Neural progenitor cell (in vitro differentiated cells): ENCODE results near the gene TPGS2. TPM values are rescaled to one million over a fixed set of nuclear protein-coding genes. Genes with fewer than 3 reads are reported as not detected.

Source experiments
- DNase-seq: peaks from one replicate; pipeline ENCODE4 v3.0.0-alpha.2; 2016; ENCODE audit warnings: low spot score
- H2AFZ ChIP-seq: fragments of 200-600 bp; sonication (generic); replicated peaks from 2 replicates; pipeline ENCODE4 v1.6.1; 2016; ENCODE audit warnings: antibody characterized with exemption
- H3F3A ChIP-seq: fragments of 200-600 bp; sonication (generic); 2 replicates; pipeline ENCODE4 v1.6.1; 2016; ENCODE audit warnings: antibody characterized with exemption, low read depth
- H3K27ac ChIP-seq: fragments of 200-600 bp; sonication (generic); 2 replicates; pipeline ENCODE4 v1.5.1; 2016; ENCODE audit warnings: mild to moderate bottlenecking
- H3K27me3 ChIP-seq: fragments of 200-600 bp; sonication (generic); 2 replicates; pipeline ENCODE4 v1.6.1; 2016; ENCODE audit warnings: mild to moderate bottlenecking, moderate library complexity
- H3K36me3 ChIP-seq: fragments of 200-600 bp; sonication (generic); 2 replicates; pipeline ENCODE4 v1.5.1; 2016
- H3K4me1 ChIP-seq: fragments of 200-600 bp; sonication (generic); 2 replicates; pipeline ENCODE4 v1.6.1; 2016; ENCODE audit warnings: mixed run types
- H3K4me2 ChIP-seq: fragments of 200-600 bp; sonication (generic); 2 replicates; pipeline ENCODE4 v1.6.1; 2016
- H3K4me3 ChIP-seq: fragments of 200-600 bp; sonication (generic); 2 replicates; pipeline ENCODE4 v1.5.1; 2016
- H3K79me2 ChIP-seq: fragments of 200-600 bp; sonication (generic); 2 replicates; pipeline ENCODE4 v1.6.1; 2016; ENCODE audit warnings: low read depth
- H3K9ac ChIP-seq: fragments of 200-600 bp; sonication (generic); 2 replicates; pipeline ENCODE4 v1.6.1; 2016
- H3K9me3 ChIP-seq: fragments of 200-600 bp; sonication (generic); 2 replicates; pipeline ENCODE4 v1.5.1; 2016; ENCODE audit warnings: low read depth
- H4K20me1 ChIP-seq: fragments of 200-600 bp; sonication (generic); 2 replicates; pipeline ENCODE4 v1.6.1; 2016; ENCODE audit warnings: low read depth
- H3K27ac Mint-ChIP-seq: 3 replicates; pipeline ENCODE4 v1.8.0; 2021; ENCODE audit warnings: mixed read lengths
- H3K27me3 Mint-ChIP-seq: 2 replicates; pipeline ENCODE4 v1.8.0; 2022; ENCODE audit warnings: low read depth, mild to moderate bottlenecking, inconsistent platforms, moderate library complexity, mixed read lengths; ENCODE audit not compliant: insufficient read depth
- H3K36me3 Mint-ChIP-seq: 3 replicates; pipeline ENCODE4 v1.8.0; 2021; ENCODE audit warnings: mixed read lengths
- H3K4me1 Mint-ChIP-seq: 3 replicates; pipeline ENCODE4 v1.8.0; 2021; ENCODE audit warnings: mixed read lengths
- H3K4me3 Mint-ChIP-seq: 3 replicates; pipeline ENCODE4 v1.8.0; 2021; ENCODE audit warnings: mild to moderate bottlenecking, moderate library complexity, mixed read lengths
- H3K9me3 Mint-ChIP-seq: 3 replicates; pipeline ENCODE4 v1.8.0; 2020; ENCODE audit warnings: mixed read lengths
- CTCF ChIP-seq: fragments of 200-600 bp; sonication (generic); IDR thresholded peaks from 2 replicates; pipeline ENCODE4 v1.5.1; 2017; ENCODE audit warnings: antibody characterized with exemption, mild to moderate bottlenecking
- EZH2 ChIP-seq: fragments of 200-600 bp; sonication (generic); IDR thresholded peaks from 2 replicates; pipeline ENCODE4 v1.6.1; 2017; ENCODE audit warnings: antibody characterized with exemption, mild to moderate bottlenecking, moderate library complexity
- EZH2phosphoT487 ChIP-seq: fragments of 200-600 bp; sonication (generic); IDR thresholded peaks from 2 replicates; pipeline ENCODE4 v1.6.1; 2017; ENCODE audit warnings: antibody characterized with exemption
- total RNA-seq: library from RNA; depleted of rRNA; stranded (reverse); fragments of >200 nt; gene quantifications from 2 replicates; pipeline ENCODE4 v1.2.3, GENCODE V29; 2015; ENCODE audit warnings: low replicate concordance

TPGS2 gene
- total RNA-seq, 1 donor from 2014 or later: 301 TPM

- H3F3A ChIP-seq: no peaks in the 10 kb centered on the region
- no peak for TF ChIP-seq EZH2phosphoT487
- no peak for TF ChIP-seq CTCF
- TF ChIP-seq EZH2: no peak
- no peak overlapping the region for H2AFZ ChIP-seq
- H3K4me1 ChIP-seq: no peaks in the 10 kb centered on the region
- H3K27ac ChIP-seq: no peak overlapping the region
- H3K4me3 Mint-ChIP-seq: no peak overlapping the region
- H3K27ac Mint-ChIP-seq: no peak overlapping the region
- H3K4me3 ChIP-seq: no peak overlapping the region
- H3K9ac ChIP-seq: no peak overlapping the region
- peaks cover 4% of the 10 kb centered on the region for H3K4me1 Mint-ChIP-seq
- no peak overlapping the region for H3K4me2 ChIP-seq
- DNase-seq: no peak
- peaks cover 2% of the 10 kb centered on the region for H3K9me3 Mint-ChIP-seq
- no peaks in the 10 kb centered on the region for H3K27me3 ChIP-seq
- peaks cover 30% of the 10 kb centered on the region for H3K36me3 Mint-ChIP-seq
- H3K36me3 ChIP-seq: peaks cover 9% of the 10 kb centered on the region
- peaks cover 4% of the 10 kb centered on the region for H3K79me2 ChIP-seq
- no peaks in the 10 kb centered on the region for H3K27me3 Mint-ChIP-seq
- no peaks in the 10 kb centered on the region for H3K9me3 ChIP-seq
- H4K20me1 ChIP-seq: no peaks in the 10 kb centered on the region
Measured at GRCh38 chr18:36835927-36836326, 7.1 kb upstream of the TPGS2 start.

GRCh38 chr18:36833120-36833519 lies 4.3 kb upstream of the TPGS2 start:
- no peak for TF ChIP-seq EZH2phosphoT487
- TF ChIP-seq EZH2: no peak
- TF ChIP-seq CTCF: no peak
- Mint-ChIP-seq H3K4me1 (peaks cover 19% of the 10 kb centered on the region), H3K9me3 (no peaks in the 10 kb centered on the region), H3K4me3 (no peak overlapping the region), H3K36me3 (peaks cover 15% of the 10 kb centered on the region), H3K27me3 (peaks cover 2% of the 10 kb centered on the region), H3K27ac (no peak overlapping the region)
- Histone ChIP-seq H3K4me3 (no peak overlapping the region), H3K79me2 (peaks cover 14% of the 10 kb centered on the region), H3K36me3 (peaks cover 9% of the 10 kb centered on the region), H3K4me1 (no peaks in the 10 kb centered on the region), H3K27ac (no peak overlapping the region), H3K9ac (no peak overlapping the region), H4K20me1 (no peaks in the 10 kb centered on the region), H3K4me2 (no peak overlapping the region), H2AFZ (no peak overlapping the region), H3K27me3 (no peaks in the 10 kb centered on the region), H3K9me3 (no peaks in the 10 kb centered on the region), H3F3A (peaks cover 17% of the 10 kb centered on the region)
- DNase-seq: no peak

- DNase-seq: no peak
Measured at GRCh38 chr18:36831139-36831538, 2.3 kb upstream of the TPGS2 start.

More at GRCh38 chr18:36831139-36831538, 2.3 kb upstream of the TPGS2 start:
- Mint-ChIP-seq H3K36me3 (peaks cover 8% of the 10 kb centered on the region), H3K9me3 (peaks cover 6% of the 10 kb centered on the region), H3K27ac (no peak overlapping the region), H3K27me3 (peaks cover 2% of the 10 kb centered on the region), H3K4me1 (peaks cover 27% of the 10 kb centered on the region), H3K4me3 (no peak overlapping the region)
- no peaks in the 10 kb centered on the region for H3K27me3 ChIP-seq
- H3K36me3 ChIP-seq: peaks cover 4% of the 10 kb centered on the region
- H3F3A ChIP-seq: peaks cover 23% of the 10 kb centered on the region
- H3K9ac ChIP-seq: no peak overlapping the region
- H2AFZ ChIP-seq: no peak overlapping the region
- H3K4me1 ChIP-seq: peaks cover 3% of the 10 kb centered on the region
- H3K4me2 ChIP-seq: no peak overlapping the region
- no peaks in the 10 kb centered on the region for H3K9me3 ChIP-seq
- H4K20me1 ChIP-seq: no peaks in the 10 kb centered on the region
- H3K27ac ChIP-seq: no peak overlapping the region
- no peak overlapping the region for H3K4me3 ChIP-seq
- no peak for TF ChIP-seq CTCF
- TF ChIP-seq EZH2: no peak
- no peak for TF ChIP-seq EZH2phosphoT487
- H3K79me2 ChIP-seq: peaks cover 33% of the 10 kb centered on the region
